ENCODE measurements around the gene LRCH1.

- TF ChIP-seq CTCF (conservative IDR thresholded peaks at IDR 0.05 in 1 of 2, IDR thresholded peaks at IDR 0.05 in 1 of 2; ENCODE audit: low read depth in 1 of 2, low read length in 2 of 2) (no peak), EZH2 (IDR thresholded peaks at IDR 0.05; ENCODE audit: low read length, missing control alignments) (no peak)
These were observed 39.4 kb downstream of the LRCH1 start for GRCh38 chr13:46592385-46592784.

All from fibroblast of lung (primary cell).